ENCODE data around the gene CSF1R.

- TF ChIP-seq EP300 (IDR thresholded peaks at IDR 0.05), result no peak
- TF ChIP-seq, protein P1, sequence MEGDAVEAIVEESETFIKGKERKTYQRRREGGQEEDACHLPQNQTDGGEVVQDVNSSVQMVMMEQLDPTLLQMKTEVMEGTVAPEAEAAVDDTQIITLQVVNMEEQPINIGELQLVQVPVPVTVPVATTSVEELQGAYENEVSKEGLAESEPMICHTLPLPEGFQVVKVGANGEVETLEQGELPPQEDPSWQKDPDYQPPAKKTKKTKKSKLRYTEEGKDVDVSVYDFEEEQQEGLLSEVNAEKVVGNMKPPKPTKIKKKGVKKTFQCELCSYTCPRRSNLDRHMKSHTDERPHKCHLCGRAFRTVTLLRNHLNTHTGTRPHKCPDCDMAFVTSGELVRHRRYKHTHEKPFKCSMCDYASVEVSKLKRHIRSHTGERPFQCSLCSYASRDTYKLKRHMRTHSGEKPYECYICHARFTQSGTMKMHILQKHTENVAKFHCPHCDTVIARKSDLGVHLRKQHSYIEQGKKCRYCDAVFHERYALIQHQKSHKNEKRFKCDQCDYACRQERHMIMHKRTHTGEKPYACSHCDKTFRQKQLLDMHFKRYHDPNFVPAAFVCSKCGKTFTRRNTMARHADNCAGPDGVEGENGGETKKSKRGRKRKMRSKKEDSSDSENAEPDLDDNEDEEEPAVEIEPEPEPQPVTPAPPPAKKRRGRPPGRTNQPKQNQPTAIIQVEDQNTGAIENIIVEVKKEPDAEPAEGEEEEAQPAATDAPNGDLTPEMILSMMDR (IDR thresholded peaks at IDR 0.05), result no peak
- no peak for TF ChIP-seq POLR2A (IDR thresholded peaks at IDR 0.05; ENCODE audit: low read depth)
- no peak for TF ChIP-seq POLR2AphosphoS5 (IDR thresholded peaks at IDR 0.05)
Measured at GRCh38 chr5:150015415-150015814, 70.9 kb downstream of the CSF1R start.

Data from esophagus muscularis mucosa (tissue), 4 donors.